ENCODE data around the gene ARPC5L.

DNA sequence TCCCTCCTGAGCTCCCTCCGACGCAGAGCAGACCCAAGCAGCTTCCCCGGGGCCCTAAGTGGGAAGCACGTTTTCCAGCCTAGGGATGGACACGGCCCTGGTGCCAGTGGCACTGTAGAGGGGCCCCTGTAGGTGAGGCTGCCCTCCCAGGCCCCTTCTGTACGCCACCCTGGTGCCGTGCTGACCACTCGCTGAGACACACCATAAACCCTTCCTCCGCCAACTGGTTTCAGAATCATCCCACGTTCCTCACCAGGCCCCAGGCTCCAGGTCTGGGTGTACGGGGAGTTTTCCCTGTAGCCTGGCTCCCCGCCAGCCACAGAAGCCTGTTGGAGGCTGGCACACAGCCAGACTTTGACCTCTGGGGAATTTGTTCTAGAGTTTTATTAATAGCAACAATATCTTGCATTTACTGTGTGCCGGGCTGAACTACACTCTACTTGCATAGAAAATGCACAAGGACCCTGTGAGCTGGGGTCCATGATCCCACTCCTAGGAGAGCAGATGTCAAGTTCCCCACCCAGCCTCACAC, 26.8 kb upstream of the ARPC5L start:
- TF ChIP-seq, protein P1, sequence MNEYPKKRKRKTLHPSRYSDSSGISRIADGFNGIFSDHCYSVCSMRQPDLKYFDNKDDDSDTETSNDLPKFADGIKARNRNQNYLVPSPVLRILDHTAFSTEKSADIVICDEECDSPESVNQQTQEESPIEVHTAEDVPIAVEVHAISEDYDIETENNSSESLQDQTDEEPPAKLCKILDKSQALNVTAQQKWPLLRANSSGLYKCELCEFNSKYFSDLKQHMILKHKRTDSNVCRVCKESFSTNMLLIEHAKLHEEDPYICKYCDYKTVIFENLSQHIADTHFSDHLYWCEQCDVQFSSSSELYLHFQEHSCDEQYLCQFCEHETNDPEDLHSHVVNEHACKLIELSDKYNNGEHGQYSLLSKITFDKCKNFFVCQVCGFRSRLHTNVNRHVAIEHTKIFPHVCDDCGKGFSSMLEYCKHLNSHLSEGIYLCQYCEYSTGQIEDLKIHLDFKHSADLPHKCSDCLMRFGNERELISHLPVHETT (CRISPR knock-in tag; conservative IDR thresholded peaks at IDR 0.05) = no peak
- TF ChIP-seq SRSF9 (IDR thresholded peaks at IDR 0.05; ENCODE audit: borderline replicate concordance, insufficient read depth, low read depth, low read length, poor library complexity, severe bottlenecking) (no peak), POLR2AphosphoS5 (IDR thresholded peaks at IDR 0.05; ENCODE audit: low read depth, low read length) (no peak), HDAC2 (CRISPR knock-in tag; IDR thresholded peaks at IDR 0.05) (no peak), TCF12 (IDR thresholded peaks at IDR 0.05) (no peak), TCF12 (CRISPR knock-in tag; IDR thresholded peaks at IDR 0.05) (no peak), ZNF274 (CRISPR knock-in tag; IDR thresholded peaks at IDR 0.05) (no peak), ZNF768 (CRISPR knock-in tag; IDR thresholded peaks at IDR 0.05) (no peak), GATAD1 (CRISPR knock-in tag; IDR thresholded peaks at IDR 0.05) (no peak), NFE2 (CRISPR knock-in tag; IDR thresholded peaks at IDR 0.05) (no peak)
- TF ChIP-seq, protein P2, sequence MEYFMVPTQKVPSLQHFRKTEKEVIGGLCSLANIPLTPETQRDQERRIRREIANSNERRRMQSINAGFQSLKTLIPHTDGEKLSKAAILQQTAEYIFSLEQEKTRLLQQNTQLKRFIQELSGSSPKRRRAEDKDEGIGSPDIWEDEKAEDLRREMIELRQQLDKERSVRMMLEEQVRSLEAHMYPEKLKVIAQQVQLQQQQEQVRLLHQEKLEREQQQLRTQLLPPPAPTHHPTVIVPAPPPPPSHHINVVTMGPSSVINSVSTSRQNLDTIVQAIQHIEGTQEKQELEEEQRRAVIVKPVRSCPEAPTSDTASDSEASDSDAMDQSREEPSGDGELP (IDR thresholded peaks at IDR 0.05; ENCODE audit: borderline replicate concordance, low read depth) = no peak
- TF ChIP-seq, protein P3, sequence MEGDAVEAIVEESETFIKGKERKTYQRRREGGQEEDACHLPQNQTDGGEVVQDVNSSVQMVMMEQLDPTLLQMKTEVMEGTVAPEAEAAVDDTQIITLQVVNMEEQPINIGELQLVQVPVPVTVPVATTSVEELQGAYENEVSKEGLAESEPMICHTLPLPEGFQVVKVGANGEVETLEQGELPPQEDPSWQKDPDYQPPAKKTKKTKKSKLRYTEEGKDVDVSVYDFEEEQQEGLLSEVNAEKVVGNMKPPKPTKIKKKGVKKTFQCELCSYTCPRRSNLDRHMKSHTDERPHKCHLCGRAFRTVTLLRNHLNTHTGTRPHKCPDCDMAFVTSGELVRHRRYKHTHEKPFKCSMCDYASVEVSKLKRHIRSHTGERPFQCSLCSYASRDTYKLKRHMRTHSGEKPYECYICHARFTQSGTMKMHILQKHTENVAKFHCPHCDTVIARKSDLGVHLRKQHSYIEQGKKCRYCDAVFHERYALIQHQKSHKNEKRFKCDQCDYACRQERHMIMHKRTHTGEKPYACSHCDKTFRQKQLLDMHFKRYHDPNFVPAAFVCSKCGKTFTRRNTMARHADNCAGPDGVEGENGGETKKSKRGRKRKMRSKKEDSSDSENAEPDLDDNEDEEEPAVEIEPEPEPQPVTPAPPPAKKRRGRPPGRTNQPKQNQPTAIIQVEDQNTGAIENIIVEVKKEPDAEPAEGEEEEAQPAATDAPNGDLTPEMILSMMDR (CRISPR knock-in tag; IDR thresholded peaks at IDR 0.05) = no peak
- TF ChIP-seq, protein P4, sequence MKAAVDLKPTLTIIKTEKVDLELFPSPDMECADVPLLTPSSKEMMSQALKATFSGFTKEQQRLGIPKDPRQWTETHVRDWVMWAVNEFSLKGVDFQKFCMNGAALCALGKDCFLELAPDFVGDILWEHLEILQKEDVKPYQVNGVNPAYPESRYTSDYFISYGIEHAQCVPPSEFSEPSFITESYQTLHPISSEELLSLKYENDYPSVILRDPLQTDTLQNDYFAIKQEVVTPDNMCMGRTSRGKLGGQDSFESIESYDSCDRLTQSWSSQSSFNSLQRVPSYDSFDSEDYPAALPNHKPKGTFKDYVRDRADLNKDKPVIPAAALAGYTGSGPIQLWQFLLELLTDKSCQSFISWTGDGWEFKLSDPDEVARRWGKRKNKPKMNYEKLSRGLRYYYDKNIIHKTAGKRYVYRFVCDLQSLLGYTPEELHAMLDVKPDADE (CRISPR knock-in tag; IDR thresholded peaks at IDR 0.05) = no peak
- TF ChIP-seq, protein P5, sequence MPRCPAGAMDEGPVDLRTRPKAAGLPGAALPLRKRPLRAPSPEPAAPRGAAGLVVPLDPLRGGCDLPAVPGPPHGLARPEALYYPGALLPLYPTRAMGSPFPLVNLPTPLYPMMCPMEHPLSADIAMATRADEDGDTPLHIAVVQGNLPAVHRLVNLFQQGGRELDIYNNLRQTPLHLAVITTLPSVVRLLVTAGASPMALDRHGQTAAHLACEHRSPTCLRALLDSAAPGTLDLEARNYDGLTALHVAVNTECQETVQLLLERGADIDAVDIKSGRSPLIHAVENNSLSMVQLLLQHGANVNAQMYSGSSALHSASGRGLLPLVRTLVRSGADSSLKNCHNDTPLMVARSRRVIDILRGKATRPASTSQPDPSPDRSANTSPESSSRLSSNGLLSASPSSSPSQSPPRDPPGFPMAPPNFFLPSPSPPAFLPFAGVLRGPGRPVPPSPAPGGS (CRISPR knock-in tag; IDR thresholded peaks at IDR 0.05) = 0 out of 2 replicates have a peak, but pooled peaks have one; percentile 6
